ENCODE data around the gene RUVBL2.
"Not testable (repeated sequence)": the region's sequence is repeated elsewhere in the genome, so short reads cannot be mapped to it uniquely, and the experiment has no call there.

DNA sequence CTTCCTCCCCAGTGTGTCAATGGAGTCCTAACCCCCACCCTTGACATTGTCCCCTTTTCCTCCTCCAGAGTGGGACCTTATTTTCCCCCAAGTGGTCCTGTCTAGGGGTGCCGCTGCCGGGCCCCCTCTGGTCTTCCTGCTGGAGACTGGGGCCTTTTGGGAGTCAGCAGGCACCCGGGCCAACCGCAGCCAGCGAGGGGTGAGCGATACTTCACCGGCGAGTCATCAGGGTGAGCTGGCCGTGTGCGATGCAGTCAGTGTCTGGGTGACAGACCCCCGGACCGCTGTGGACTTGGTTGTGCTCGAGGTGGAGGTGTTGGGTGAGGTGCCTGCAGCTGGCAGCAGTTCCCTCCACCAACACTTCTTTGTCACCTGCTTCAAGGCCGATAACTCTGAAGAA is 36.1 kb downstream of the RUVBL2 start:
- not testable (repeated sequence) for TF ChIP-seq POLR2A (IDR thresholded peaks at IDR 0.05)
- TF ChIP-seq, protein P1, sequence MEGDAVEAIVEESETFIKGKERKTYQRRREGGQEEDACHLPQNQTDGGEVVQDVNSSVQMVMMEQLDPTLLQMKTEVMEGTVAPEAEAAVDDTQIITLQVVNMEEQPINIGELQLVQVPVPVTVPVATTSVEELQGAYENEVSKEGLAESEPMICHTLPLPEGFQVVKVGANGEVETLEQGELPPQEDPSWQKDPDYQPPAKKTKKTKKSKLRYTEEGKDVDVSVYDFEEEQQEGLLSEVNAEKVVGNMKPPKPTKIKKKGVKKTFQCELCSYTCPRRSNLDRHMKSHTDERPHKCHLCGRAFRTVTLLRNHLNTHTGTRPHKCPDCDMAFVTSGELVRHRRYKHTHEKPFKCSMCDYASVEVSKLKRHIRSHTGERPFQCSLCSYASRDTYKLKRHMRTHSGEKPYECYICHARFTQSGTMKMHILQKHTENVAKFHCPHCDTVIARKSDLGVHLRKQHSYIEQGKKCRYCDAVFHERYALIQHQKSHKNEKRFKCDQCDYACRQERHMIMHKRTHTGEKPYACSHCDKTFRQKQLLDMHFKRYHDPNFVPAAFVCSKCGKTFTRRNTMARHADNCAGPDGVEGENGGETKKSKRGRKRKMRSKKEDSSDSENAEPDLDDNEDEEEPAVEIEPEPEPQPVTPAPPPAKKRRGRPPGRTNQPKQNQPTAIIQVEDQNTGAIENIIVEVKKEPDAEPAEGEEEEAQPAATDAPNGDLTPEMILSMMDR (IDR thresholded peaks at IDR 0.05): not testable (repeated sequence)
